H1 (cell line): ENCODE data around the gene TTC13. TPM values are rescaled to one million over a fixed set of nuclear protein-coding genes. Genes with fewer than 3 reads are reported as not detected.

Source experiments
- CBX5 ChIP-seq: fragments of 300-800, 300-1000 bp; sonication (generic); IDR thresholded peaks from 2 replicates; pipeline ENCODE4 v1.7.1; 2016; ENCODE audit warnings: antibody characterized with exemption, low read length, low read depth
- EP300 ChIP-seq, 2 experiments: IDR thresholded peaks; 1 replicate in 1 of 2; 2 replicates in 1 of 2; pipeline ENCODE4 v1.6.1; 2011 to 2012; ENCODE audit warnings: low read depth in 2 of 2, low read length in 2 of 2, mild to moderate bottlenecking in 2 of 2, borderline replicate concordance in 1 of 2, inconsistent platforms in 1 of 2, moderate library complexity in 1 of 2
- HDAC6 ChIP-seq: IDR thresholded peaks from one replicate; pipeline ENCODE4 v1.7.1; 2012; ENCODE audit warnings: low read depth, mild to moderate bottlenecking, inconsistent platforms, low read length, moderate library complexity
- KDM4A ChIP-seq: IDR thresholded peaks from one replicate; pipeline ENCODE4 v1.7.1; 2012; ENCODE audit warnings: low read depth, mild to moderate bottlenecking, moderate library complexity, low read length, inconsistent platforms; ENCODE audit not compliant: severe bottlenecking
- RNF2 ChIP-seq: fragments of 200-900, 300-1000 bp; sonication (generic); IDR thresholded peaks from 2 replicates; pipeline ENCODE4 v1.7.1; 2016; ENCODE audit warnings: borderline replicate concordance, low read depth, mild to moderate bottlenecking, antibody characterized with exemption, low read length; ENCODE audit not compliant: poor library complexity, severe bottlenecking; ENCODE audit errors: missing control alignments
- SP4 ChIP-seq: IDR thresholded peaks from 2 replicates; pipeline ENCODE4 v1.6.1; 2012; ENCODE audit warnings: low read length, inconsistent platforms
- YY1 ChIP-seq: IDR thresholded peaks from 2 replicates; pipeline ENCODE4 v1.6.1; 2011; ENCODE audit warnings: low read depth, mild to moderate bottlenecking, low read length
- polyA plus RNA-seq, 7 experiments: library from polyadenylated mRNA; depleted of rRNA in 3 of 7; stranded (reverse) in 5 of 7; unstranded in 2 of 7; fragments of >200 nt in 5 of 7; fragments of 200-250 nt in 2 of 7; gene quantifications; 1 replicate in 5 of 7; 2 replicates in 1 of 7; 4 replicates in 1 of 7; pipeline versions ENCODE4 v1.2.1 to v1.2.3, GENCODE V29; 2011 to 2013; ENCODE audit warnings: missing spikeins in 2 of 7, mixed read lengths in 2 of 7
- total RNA-seq: library from RNA; stranded (reverse); fragmentation: NEBNext Ultra II Directional; extraction: Animal tissue kit (Norgen Biotek cat#: 25700); gene quantifications from 2 replicates; pipeline ENCODE4 v1.2.1, GENCODE V29; 2021
- TF ChIP-seq, protein P1 (sequence below): fragments of 300-600 bp; sonication (generic); IDR thresholded peaks from 2 replicates; pipeline ENCODE4 v1.7.1; 2012; ENCODE audit warnings: low read length, moderate library complexity, mild to moderate bottlenecking, inconsistent platforms; ENCODE audit not compliant: insufficient replicate concordance
- TF ChIP-seq, protein P2 (sequence below): IDR thresholded peaks from 2 replicates; pipeline ENCODE4 v1.6.1; 2012; ENCODE audit warnings: inconsistent platforms

The TTC13 gene
- total and polyA plus RNA-seq, 2 of the 8 experiments (the other 6 are each of a cell fraction or from before 2014, with no cell fraction given) = 3.1 to 7.1 TPM

DNA sequence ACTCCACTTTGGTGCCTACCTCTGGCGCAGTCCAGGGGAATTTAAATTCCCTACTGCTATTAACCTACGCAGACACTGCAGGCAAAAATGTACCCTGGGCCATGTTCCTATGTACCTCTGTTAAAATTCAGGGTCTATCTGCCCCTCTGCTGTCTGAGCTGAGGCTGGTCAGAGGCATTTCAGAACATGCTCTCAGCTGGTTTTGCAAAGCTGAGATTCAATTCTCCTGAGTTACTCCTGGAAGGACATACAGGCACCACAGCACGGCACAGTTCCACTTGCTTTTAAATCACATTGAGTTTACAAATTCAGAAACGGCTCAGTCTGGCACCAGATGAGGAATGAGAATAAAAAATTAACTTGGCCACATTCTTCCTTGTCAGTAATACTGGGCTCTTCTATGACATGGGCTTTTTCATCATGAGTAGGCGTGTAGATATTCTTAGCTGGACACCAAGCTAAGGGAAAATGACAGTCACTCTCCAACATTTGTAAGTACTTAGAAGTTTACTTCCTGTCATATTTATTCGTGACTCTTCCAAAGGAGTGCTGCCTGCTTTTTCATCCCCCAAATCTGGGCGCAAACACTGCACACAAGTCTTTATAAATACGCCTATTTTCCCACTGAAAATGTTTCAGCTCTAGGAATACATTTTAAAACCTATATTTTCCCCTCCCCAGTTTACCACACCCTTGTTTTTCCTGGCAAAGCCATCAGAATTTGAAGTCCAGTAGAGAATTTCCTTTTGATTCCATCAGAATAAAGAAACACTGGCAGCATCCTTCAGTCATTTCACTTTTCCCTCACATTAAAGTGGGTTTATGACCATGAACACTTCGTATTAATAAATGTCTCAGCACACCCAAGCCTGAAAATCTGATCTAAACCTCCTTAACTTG lies 112.2 kb downstream of the TTC13 start (continued):
- TF ChIP-seq, protein P1, sequence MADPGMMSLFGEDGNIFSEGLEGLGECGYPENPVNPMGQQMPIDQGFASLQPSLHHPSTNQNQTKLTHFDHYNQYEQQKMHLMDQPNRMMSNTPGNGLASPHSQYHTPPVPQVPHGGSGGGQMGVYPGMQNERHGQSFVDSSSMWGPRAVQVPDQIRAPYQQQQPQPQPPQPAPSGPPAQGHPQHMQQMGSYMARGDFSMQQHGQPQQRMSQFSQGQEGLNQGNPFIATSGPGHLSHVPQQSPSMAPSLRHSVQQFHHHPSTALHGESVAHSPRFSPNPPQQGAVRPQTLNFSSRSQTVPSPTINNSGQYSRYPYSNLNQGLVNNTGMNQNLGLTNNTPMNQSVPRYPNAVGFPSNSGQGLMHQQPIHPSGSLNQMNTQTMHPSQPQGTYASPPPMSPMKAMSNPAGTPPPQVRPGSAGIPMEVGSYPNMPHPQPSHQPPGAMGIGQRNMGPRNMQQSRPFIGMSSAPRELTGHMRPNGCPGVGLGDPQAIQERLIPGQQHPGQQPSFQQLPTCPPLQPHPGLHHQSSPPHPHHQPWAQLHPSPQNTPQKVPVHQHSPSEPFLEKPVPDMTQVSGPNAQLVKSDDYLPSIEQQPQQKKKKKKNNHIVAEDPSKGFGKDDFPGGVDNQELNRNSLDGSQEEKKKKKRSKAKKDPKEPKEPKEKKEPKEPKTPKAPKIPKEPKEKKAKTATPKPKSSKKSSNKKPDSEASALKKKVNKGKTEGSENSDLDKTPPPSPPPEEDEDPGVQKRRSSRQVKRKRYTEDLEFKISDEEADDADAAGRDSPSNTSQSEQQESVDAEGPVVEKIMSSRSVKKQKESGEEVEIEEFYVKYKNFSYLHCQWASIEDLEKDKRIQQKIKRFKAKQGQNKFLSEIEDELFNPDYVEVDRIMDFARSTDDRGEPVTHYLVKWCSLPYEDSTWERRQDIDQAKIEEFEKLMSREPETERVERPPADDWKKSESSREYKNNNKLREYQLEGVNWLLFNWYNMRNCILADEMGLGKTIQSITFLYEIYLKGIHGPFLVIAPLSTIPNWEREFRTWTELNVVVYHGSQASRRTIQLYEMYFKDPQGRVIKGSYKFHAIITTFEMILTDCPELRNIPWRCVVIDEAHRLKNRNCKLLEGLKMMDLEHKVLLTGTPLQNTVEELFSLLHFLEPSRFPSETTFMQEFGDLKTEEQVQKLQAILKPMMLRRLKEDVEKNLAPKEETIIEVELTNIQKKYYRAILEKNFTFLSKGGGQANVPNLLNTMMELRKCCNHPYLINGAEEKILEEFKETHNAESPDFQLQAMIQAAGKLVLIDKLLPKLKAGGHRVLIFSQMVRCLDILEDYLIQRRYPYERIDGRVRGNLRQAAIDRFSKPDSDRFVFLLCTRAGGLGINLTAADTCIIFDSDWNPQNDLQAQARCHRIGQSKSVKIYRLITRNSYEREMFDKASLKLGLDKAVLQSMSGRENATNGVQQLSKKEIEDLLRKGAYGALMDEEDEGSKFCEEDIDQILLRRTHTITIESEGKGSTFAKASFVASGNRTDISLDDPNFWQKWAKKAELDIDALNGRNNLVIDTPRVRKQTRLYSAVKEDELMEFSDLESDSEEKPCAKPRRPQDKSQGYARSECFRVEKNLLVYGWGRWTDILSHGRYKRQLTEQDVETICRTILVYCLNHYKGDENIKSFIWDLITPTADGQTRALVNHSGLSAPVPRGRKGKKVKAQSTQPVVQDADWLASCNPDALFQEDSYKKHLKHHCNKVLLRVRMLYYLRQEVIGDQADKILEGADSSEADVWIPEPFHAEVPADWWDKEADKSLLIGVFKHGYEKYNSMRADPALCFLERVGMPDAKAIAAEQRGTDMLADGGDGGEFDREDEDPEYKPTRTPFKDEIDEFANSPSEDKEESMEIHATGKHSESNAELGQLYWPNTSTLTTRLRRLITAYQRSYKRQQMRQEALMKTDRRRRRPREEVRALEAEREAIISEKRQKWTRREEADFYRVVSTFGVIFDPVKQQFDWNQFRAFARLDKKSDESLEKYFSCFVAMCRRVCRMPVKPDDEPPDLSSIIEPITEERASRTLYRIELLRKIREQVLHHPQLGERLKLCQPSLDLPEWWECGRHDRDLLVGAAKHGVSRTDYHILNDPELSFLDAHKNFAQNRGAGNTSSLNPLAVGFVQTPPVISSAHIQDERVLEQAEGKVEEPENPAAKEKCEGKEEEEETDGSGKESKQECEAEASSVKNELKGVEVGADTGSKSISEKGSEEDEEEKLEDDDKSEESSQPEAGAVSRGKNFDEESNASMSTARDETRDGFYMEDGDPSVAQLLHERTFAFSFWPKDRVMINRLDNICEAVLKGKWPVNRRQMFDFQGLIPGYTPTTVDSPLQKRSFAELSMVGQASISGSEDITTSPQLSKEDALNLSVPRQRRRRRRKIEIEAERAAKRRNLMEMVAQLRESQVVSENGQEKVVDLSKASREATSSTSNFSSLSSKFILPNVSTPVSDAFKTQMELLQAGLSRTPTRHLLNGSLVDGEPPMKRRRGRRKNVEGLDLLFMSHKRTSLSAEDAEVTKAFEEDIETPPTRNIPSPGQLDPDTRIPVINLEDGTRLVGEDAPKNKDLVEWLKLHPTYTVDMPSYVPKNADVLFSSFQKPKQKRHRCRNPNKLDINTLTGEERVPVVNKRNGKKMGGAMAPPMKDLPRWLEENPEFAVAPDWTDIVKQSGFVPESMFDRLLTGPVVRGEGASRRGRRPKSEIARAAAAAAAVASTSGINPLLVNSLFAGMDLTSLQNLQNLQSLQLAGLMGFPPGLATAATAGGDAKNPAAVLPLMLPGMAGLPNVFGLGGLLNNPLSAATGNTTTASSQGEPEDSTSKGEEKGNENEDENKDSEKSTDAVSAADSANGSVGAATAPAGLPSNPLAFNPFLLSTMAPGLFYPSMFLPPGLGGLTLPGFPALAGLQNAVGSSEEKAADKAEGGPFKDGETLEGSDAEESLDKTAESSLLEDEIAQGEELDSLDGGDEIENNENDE = no peak
- TF ChIP-seq EP300 (IDR thresholded peaks at IDR 0.05; ENCODE audit: borderline replicate concordance in 1 of 2, low read depth in 2 of 2, low read length in 2 of 2) (no peak), RNF2 (no peak), CBX5 (no peak), SP4 (no peak), YY1 (no peak), HDAC6 (no peak), KDM4A (no peak)
- TF ChIP-seq, protein P2, sequence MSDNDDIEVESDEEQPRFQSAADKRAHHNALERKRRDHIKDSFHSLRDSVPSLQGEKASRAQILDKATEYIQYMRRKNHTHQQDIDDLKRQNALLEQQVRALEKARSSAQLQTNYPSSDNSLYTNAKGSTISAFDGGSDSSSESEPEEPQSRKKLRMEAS = no peak
